Measurements from ENCODE around the gene CMC2. TPM values are rescaled to one million over a fixed set of nuclear protein-coding genes. Genes with fewer than 3 reads are reported as not detected.

CMC2 gene
- total and polyA plus RNA-seq, 9 of the 15 experiments (the other 6 are each of a cell fraction or from before 2014, with no cell fraction given), result 122 to 501 (median 172) TPM

- TF ChIP-seq RERE (CRISPR knock-in tag; IDR thresholded peaks at IDR 0.05; ENCODE audit: borderline replicate concordance) (peak; percentile 88; the same call in 1 of the 2 replicates), CREBBP (IDR thresholded peaks at IDR 0.05; ENCODE audit: low read depth, low read length) (no peak), ZBTB12 (CRISPR knock-in tag; IDR thresholded peaks at IDR 0.05) (no peak), HDAC8 (tag; IDR thresholded peaks at IDR 0.05) (0 out of 2 replicates have a peak, but pooled peaks have one; percentile 6), MAZ (CRISPR knock-in tag; conservative IDR thresholded peaks at IDR 0.05 in 1 of 2, IDR thresholded peaks at IDR 0.05 in 1 of 2) (peak in 1 of 2 experiments; percentile 8; a peak in 1 of 4 replicates), ZNF639 (CRISPR knock-in tag; conservative IDR thresholded peaks at IDR 0.05 in 1 of 2, IDR thresholded peaks at IDR 0.05 in 1 of 2) (no peak), SAP30 (IDR thresholded peaks at IDR 0.05; ENCODE audit: borderline replicate concordance, insufficient read depth, low read depth, low read length, poor library complexity, severe bottlenecking) (peak; percentile 94)
Observed at GRCh38 chr16:81006211-81006812, 373 bp downstream of the CMC2 start (continued).
